ENCODE data around the gene CFB.
"Not testable (repeated sequence)": the region's sequence is repeated elsewhere in the genome, so short reads cannot be mapped to it uniquely, and the experiment has no call there.

CFB gene

DNA sequence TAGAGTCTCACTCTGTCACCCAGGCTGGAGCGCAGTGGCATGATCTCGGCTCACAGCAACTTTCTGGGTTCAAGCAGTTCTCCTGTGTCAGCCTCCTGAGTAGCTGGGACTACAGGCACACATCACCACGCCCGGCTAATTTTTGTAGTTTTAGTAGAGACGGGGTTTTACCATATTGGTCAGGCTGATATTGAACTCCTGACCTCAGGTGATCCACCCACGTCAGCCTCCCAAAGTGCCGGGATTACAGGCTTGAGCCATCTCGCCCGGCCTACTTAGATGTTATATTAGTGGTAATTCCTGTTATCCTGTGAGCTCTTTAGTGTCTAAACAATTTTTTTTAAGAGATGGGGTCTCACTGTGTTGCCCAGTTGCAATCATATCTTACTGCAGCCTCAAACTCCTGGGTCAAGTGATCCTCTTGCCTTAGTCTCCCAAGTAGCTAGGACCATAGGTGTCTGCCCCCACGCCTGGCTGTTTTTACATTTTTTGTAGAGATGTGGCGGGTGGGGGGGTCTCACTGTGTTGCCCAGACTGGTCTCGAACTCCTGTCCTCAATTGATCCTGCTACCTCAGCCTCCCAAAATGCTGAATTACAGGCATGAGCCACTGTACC, 32.0 kb downstream of the CFB start:
- H3K9me3 ChIP-seq (ENCODE audit: control insufficient read depth, insufficient read depth, low read length) = no peaks in the 10 kb centered on the region
- TF ChIP-seq, protein P1, sequence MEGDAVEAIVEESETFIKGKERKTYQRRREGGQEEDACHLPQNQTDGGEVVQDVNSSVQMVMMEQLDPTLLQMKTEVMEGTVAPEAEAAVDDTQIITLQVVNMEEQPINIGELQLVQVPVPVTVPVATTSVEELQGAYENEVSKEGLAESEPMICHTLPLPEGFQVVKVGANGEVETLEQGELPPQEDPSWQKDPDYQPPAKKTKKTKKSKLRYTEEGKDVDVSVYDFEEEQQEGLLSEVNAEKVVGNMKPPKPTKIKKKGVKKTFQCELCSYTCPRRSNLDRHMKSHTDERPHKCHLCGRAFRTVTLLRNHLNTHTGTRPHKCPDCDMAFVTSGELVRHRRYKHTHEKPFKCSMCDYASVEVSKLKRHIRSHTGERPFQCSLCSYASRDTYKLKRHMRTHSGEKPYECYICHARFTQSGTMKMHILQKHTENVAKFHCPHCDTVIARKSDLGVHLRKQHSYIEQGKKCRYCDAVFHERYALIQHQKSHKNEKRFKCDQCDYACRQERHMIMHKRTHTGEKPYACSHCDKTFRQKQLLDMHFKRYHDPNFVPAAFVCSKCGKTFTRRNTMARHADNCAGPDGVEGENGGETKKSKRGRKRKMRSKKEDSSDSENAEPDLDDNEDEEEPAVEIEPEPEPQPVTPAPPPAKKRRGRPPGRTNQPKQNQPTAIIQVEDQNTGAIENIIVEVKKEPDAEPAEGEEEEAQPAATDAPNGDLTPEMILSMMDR (IDR thresholded peaks at IDR 0.05; ENCODE audit: low read depth, low read length, poor library complexity, severe bottlenecking) = no peak
- TF ChIP-seq EZH2phosphoT487 (IDR thresholded peaks at IDR 0.05; ENCODE audit: borderline replicate concordance, low read length) = no peak
- no peaks in the 10 kb centered on the region for H3K36me3 ChIP-seq (ENCODE audit: control insufficient read depth, low read length)
- H3K4me3 ChIP-seq (ENCODE audit: low read length) = no peak overlapping the region
- peaks cover 3% of the 10 kb centered on the region; the same call in 1 of the 2 replicates for H3F3A ChIP-seq (ENCODE audit: control insufficient read depth, insufficient read depth)
- H3K27me3 ChIP-seq (ENCODE audit: control insufficient read depth, low read length) = no peaks in the 10 kb centered on the region
- no peak overlapping the region for H3K27ac ChIP-seq (ENCODE audit: low read depth, low read length)
- no peaks in the 10 kb centered on the region for H3K9me2 ChIP-seq (replicated peaks; ENCODE audit: control insufficient read depth, low read length)
- no peak overlapping the region for H3K4me2 ChIP-seq (ENCODE audit: low read length)
- peaks cover 13% of the 10 kb centered on the region for H3K79me2 ChIP-seq (ENCODE audit: control insufficient read depth, low read length)
- peaks cover 16% of the 10 kb centered on the region for H3K4me1 ChIP-seq (ENCODE audit: control insufficient read depth, low read length)
- H4K20me1 ChIP-seq (ENCODE audit: control insufficient read depth, insufficient read depth, low read depth, low read length) = no peaks in the 10 kb centered on the region

DNA sequence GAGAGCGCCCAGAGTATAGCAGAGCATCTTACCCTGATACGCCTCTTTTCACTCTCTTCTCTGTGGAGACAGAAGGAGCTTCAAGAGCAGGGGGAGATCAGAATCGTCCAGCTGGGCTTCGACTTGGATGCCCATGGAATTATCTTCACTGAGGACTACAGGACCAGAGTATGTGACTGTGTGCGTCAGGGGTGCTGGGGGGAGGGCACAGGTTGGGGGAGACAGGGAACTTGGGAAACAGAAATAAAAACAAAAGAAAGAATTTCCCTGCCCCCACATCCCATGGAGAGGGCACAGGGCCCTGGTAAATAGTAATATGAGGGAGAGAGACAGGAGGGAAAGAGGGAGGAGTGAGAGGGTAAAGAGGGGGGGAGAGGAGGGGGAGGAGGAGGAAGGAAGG, 32.9 kb downstream of the CFB start:
- Histone ChIP-seq H3K79me2 (ENCODE audit: control insufficient read depth, low read length) (peaks cover 4% of the 10 kb centered on the region), H3K4me1 (ENCODE audit: control insufficient read depth, low read length) (peaks cover 7% of the 10 kb centered on the region), H3K27me3 (ENCODE audit: control insufficient read depth, low read length) (no peaks in the 10 kb centered on the region), H3K9me3 (ENCODE audit: control insufficient read depth, insufficient read depth, low read length) (no peaks in the 10 kb centered on the region), H3K36me3 (ENCODE audit: control insufficient read depth, low read length) (no peaks in the 10 kb centered on the region), H4K20me1 (ENCODE audit: control insufficient read depth, insufficient read depth, low read depth, low read length) (no peaks in the 10 kb centered on the region), H3K4me2 (ENCODE audit: low read length) (no peak overlapping the region), H3K4me3 (ENCODE audit: low read length) (no peak overlapping the region), H3K27ac (ENCODE audit: low read depth, low read length) (no peak overlapping the region), H3F3A (ENCODE audit: control insufficient read depth, insufficient read depth) (0 out of 2 replicates have a peak, but pooled peaks cover 3% of the 10 kb centered on the region), H3K9me2 (replicated peaks; ENCODE audit: control insufficient read depth, low read length) (no peaks in the 10 kb centered on the region)
- no peak for TF ChIP-seq EZH2phosphoT487 (IDR thresholded peaks at IDR 0.05; ENCODE audit: borderline replicate concordance, low read length)
- TF ChIP-seq, protein P1 (IDR thresholded peaks at IDR 0.05; ENCODE audit: low read depth, low read length, poor library complexity, severe bottlenecking) = no peak

DNA sequence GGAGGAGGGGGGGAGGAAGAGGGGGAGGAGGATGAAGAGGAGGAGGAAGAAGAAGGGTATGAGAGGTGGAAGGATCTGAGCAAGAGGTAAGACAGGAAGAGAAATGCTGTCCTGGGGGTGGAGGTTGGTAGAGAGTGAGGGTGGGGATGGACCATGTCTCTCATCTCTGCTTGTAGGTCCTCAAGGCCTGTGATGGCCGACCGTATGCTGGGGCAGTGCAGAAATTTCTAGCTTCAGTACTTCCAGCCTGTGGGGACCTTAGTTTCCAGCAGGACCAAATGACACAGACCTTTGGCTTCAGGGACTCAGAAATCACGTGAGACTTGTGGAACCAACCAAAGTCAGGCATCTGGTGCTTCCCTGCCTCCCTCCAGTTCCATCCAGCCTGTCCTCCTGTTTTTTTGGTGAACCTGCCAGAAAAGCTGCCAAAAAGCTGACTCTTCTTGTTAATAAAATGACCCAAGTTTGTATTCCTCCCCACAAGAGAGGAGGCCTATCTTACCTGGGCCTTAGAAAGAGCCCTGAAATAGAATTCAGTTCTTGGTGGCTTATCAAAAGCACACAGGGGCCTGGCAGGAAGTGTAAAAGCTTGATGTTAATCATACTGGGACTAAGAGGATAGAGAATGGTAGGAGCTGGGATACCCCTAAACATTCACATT, 33.5 kb downstream of the CFB start:
- Histone ChIP-seq H3K27me3 (ENCODE audit: control insufficient read depth, low read length) (no peaks in the 10 kb centered on the region), H3K4me1 (ENCODE audit: control insufficient read depth, low read length) (peaks cover 7% of the 10 kb centered on the region), H3F3A (ENCODE audit: control insufficient read depth, insufficient read depth) (0 out of 2 replicates have a peak, but pooled peaks cover 3% of the 10 kb centered on the region), H3K79me2 (ENCODE audit: control insufficient read depth, low read length) (no peaks in the 10 kb centered on the region), H3K4me3 (ENCODE audit: low read length) (no peak overlapping the region), H3K9me3 (ENCODE audit: control insufficient read depth, insufficient read depth, low read length) (no peaks in the 10 kb centered on the region), H4K20me1 (ENCODE audit: control insufficient read depth, insufficient read depth, low read depth, low read length) (no peaks in the 10 kb centered on the region), H3K9me2 (replicated peaks; ENCODE audit: control insufficient read depth, low read length) (no peaks in the 10 kb centered on the region), H3K36me3 (ENCODE audit: control insufficient read depth, low read length) (no peaks in the 10 kb centered on the region), H3K27ac (ENCODE audit: low read depth, low read length) (no peak overlapping the region), H3K4me2 (ENCODE audit: low read length) (no peak overlapping the region)
- TF ChIP-seq EZH2phosphoT487 (IDR thresholded peaks at IDR 0.05; ENCODE audit: borderline replicate concordance, low read length) = no peak
- TF ChIP-seq, protein P1 (IDR thresholded peaks at IDR 0.05; ENCODE audit: low read depth, low read length, poor library complexity, severe bottlenecking) = no peak

DNA sequence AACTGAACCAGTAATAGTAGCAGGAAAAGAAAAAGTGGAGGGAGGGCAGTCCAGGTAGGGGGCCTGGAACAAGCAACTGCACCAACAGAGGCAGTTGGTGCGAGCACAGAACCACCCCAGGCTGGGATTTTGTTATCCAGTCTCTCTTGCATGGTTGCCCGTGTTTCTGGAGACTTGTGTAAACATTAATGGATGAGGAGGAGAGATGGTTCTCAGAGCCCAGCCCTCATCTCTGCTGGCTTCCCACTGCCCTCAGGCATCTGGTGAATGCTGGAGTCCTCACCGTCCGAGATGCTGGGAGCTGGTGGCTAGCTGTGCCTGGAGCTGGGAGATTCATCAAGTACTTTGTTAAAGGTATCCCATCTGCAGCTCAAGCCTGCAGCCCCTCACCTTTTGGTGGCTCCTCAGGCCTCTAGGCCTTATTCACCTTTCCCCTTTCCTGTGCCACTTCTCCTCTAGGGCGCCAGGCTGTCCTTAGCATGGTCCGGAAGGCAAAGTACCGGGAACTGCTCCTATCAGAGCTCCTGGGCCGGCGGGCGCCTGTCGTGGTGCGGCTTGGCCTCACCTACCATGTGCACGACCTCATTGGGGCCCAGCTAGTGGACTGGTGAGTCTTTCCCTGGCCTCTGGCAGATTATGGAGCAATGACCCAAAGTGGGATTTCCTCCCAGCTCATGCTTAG, 34.4 kb downstream of the CFB start:
- not testable (repeated sequence) for H3K36me3 ChIP-seq (ENCODE audit: control insufficient read depth, low read length); H3K27ac ChIP-seq (ENCODE audit: low read depth, low read length); H3K9me3 ChIP-seq (ENCODE audit: control insufficient read depth, insufficient read depth, low read length); H3K4me1 ChIP-seq (ENCODE audit: control insufficient read depth, low read length); H4K20me1 ChIP-seq (ENCODE audit: control insufficient read depth, insufficient read depth, low read depth, low read length); H3K27me3 ChIP-seq (ENCODE audit: control insufficient read depth, low read length); H3K4me2 ChIP-seq (ENCODE audit: low read length); H3K79me2 ChIP-seq (ENCODE audit: control insufficient read depth, low read length); H3F3A ChIP-seq (ENCODE audit: control insufficient read depth, insufficient read depth); H3K9me2 ChIP-seq (replicated peaks; ENCODE audit: control insufficient read depth, low read length); H3K4me3 ChIP-seq (ENCODE audit: low read length)

DNA sequence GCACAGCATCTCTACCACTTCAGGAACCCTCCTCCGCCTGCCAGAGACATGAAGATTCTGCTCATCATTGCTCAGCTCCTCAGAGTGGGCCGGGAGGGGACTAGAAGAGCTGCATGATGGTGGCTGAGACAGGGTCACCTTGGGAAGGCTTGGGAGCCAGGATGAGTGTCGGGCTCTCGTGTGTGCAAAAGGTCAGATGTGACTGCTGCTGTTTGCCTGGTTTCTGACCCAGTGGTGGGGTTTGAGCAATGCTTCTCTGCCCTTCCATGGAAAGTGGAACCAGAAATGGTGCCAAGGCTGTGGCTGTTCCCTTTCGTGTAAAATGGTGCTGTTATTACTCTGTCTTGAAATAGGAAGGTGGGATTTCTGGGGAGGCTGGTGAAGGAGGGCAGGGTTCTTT, 35.1 kb downstream of the CFB start:
- H3K4me1 ChIP-seq (ENCODE audit: control insufficient read depth, low read length); H3K4me3 ChIP-seq (ENCODE audit: low read length); H3K9me2 ChIP-seq (replicated peaks; ENCODE audit: control insufficient read depth, low read length); H3K27me3 ChIP-seq (ENCODE audit: control insufficient read depth, low read length); H4K20me1 ChIP-seq (ENCODE audit: control insufficient read depth, insufficient read depth, low read depth, low read length); H3K36me3 ChIP-seq (ENCODE audit: control insufficient read depth, low read length); H3K27ac ChIP-seq (ENCODE audit: low read depth, low read length); H3K4me2 ChIP-seq (ENCODE audit: low read length); H3F3A ChIP-seq (ENCODE audit: control insufficient read depth, insufficient read depth); H3K9me3 ChIP-seq (ENCODE audit: control insufficient read depth, insufficient read depth, low read length); H3K79me2 ChIP-seq (ENCODE audit: control insufficient read depth, low read length): not testable (repeated sequence)
